Activated B cell treated with CpG ODN at 0.5 μM for 24 hours (primary cell): ENCODE measurements around the gene SUN1. TPM values are rescaled to one million over a fixed set of nuclear protein-coding genes. Genes with fewer than 3 reads are reported as not detected.
A peak's percentile ranks its signal among the peaks of the same experiment; 100 is the strongest.

ENCODE experiments used
- ATAC-seq: fragments of 200-7000 bp; cut with Tn5 transposase; one replicate; pipeline ENCODE4 v1.10.0; 2021; ENCODE audit warnings: low read depth, mild to moderate bottlenecking, moderate library complexity
- CTCF ChIA-PET: fragments of 350-600 bp; sonication (Branson Sonifier 250); formaldehyde crosslinking; loops from one replicate; lab custom pipeline; 2021; ENCODE audit warnings: antibody characterized with exemption; lab: Charles Lee
- POLR2A ChIA-PET: fragments of 350-600 bp; sonication (Branson Sonifier 250); formaldehyde crosslinking; loops from one replicate; lab custom pipeline; 2021; ENCODE audit warnings: antibody characterized with exemption; lab: Charles Lee
- DNase-seq: peaks from one replicate; pipeline ENCODE4 v3.0.0; 2022
- H3K27ac Mint-ChIP-seq: one replicate; pipeline ENCODE4 v1.8.0; 2020; ENCODE audit warnings: mixed read lengths
- H3K27me3 Mint-ChIP-seq: one replicate; pipeline ENCODE4 v1.8.0; 2021; ENCODE audit warnings: mixed read lengths
- H3K36me3 Mint-ChIP-seq: one replicate; pipeline ENCODE4 v1.8.0; 2021; ENCODE audit warnings: low read depth, mixed read lengths
- H3K4me1 Mint-ChIP-seq: one replicate; pipeline ENCODE4 v1.8.0; 2021; ENCODE audit warnings: mixed read lengths
- H3K4me3 Mint-ChIP-seq: one replicate; pipeline ENCODE4 v1.8.0; 2020; ENCODE audit warnings: mild to moderate bottlenecking, mixed read lengths
- H3K9me3 Mint-ChIP-seq: one replicate; pipeline ENCODE4 v1.8.0; 2020; ENCODE audit warnings: mixed read lengths
- CTCF ChIP-seq: fragments of 200-600 bp; IDR thresholded peaks from one replicate; pipeline ENCODE4 v1.8.0; 2022; ENCODE audit warnings: antibody characterized with exemption, mild to moderate bottlenecking
- intact Hi-C: fragments of 100-400 bp; cut with micrococcal nuclease; formaldehyde crosslinking; loops from one replicate; pipeline ENCODE4 v1.15.1; 2024
- total RNA-seq: library from RNA; stranded (reverse); gene quantifications from 2 replicates; pipeline ENCODE4 v1.2.3, GENCODE V29; 2022

The SUN1 gene
- total RNA-seq, 1 donor from 2014 or later, result 119 TPM

GRCh38 chr7:918118-918425 lies 85.8 kb downstream of the SUN1 start:
- no peaks in the 10 kb centered on the region for H3K9me3 Mint-ChIP-seq
- no peak for ATAC-seq
- no peak overlapping the region for H3K27ac Mint-ChIP-seq
- H3K4me1 Mint-ChIP-seq, result peaks cover 20% of the 10 kb centered on the region
- H3K27me3 Mint-ChIP-seq, result no peaks in the 10 kb centered on the region
- intact Hi-C loops, result no loop called here
- ChIA-PET CTCF (no interaction called here), POLR2A (no interaction called here)
- no peak for TF ChIP-seq CTCF
- H3K4me3 Mint-ChIP-seq, result no peak overlapping the region
- H3K36me3 Mint-ChIP-seq, result no peaks in the 10 kb centered on the region
- DNase-seq, result no peak

GRCh38 chr7:918441-919113 lies 86.3 kb downstream of the SUN1 start:
- DNase-seq (no peak), ATAC-seq (no peak)
- CTCF ChIA-PET, result no interaction called here
- H3K4me3 Mint-ChIP-seq, result no peak overlapping the region
- H3K4me1 Mint-ChIP-seq, result peaks cover 25% of the 10 kb centered on the region
- no peak overlapping the region for H3K27ac Mint-ChIP-seq
- no peaks in the 10 kb centered on the region for H3K9me3 Mint-ChIP-seq
- H3K36me3 Mint-ChIP-seq, result no peaks in the 10 kb centered on the region
- POLR2A ChIA-PET, result no interaction called here
- no peaks in the 10 kb centered on the region for H3K27me3 Mint-ChIP-seq
- no peak for TF ChIP-seq CTCF
- intact Hi-C loops, result no loop called here

DNA sequence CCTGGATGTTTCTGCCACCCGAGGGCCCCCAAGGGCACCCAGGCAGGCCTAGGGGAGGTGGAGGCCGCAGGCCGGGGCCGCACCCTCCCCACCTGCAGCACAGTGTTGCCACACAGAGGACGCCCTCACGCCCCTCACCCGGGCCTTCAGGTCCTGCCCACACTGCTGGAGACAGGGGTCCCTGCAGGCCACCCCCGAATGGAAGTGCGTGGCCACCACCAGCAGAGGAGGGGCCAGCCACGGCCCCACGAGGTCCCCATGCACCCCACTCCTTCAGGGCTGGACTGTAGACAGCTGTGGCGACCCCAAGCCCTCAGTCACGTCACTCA lies 86.8 kb downstream of the SUN1 start:
- H3K4me3 Mint-ChIP-seq, result no peak overlapping the region
- H3K4me1 Mint-ChIP-seq, result peaks cover 27% of the 10 kb centered on the region
- ChIA-PET POLR2A (interaction anchor here (0.7 kb wide), 1 partner anchor 22 kb away, joined by 3 read pairs; no protein-coding TSS in a partner anchor), CTCF (no interaction called here)
- H3K9me3 Mint-ChIP-seq, result no peaks in the 10 kb centered on the region
- H3K27ac Mint-ChIP-seq, result no peak overlapping the region
- H3K27me3 Mint-ChIP-seq, result no peaks in the 10 kb centered on the region
- ATAC-seq, result no peak
- H3K36me3 Mint-ChIP-seq, result no peaks in the 10 kb centered on the region
- DNase-seq, result no peak
- no peak for TF ChIP-seq CTCF
- intact Hi-C loops, result no loop called here

DNA sequence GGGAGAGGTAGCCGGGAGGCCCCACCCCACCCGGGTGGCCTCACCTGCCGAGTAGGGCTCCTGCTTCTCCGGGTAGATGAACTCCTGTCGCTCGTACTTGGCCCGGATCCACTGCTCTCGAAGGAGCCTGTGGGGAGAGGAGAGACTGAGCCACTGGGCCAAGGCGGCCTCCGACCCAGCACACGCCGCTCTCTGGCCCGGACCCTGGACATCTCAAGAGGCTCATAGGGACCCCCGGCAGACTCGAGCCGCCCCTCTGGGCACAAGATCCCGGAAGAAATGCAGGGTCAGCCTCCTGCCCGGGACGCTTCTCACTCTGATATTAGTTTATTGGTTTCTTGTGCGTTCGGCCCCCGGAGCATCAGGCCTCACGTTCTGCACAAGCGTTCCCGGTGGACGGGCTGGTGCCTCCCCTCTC lies 87.7 kb downstream of the SUN1 start:
- H3K36me3 Mint-ChIP-seq, result no peaks in the 10 kb centered on the region
- H3K27me3 Mint-ChIP-seq, result no peaks in the 10 kb centered on the region
- intact Hi-C loops, result loop anchor here (5.0 kb wide), 2 partner anchors 222 to 242 kb away; partner anchors contain the start of gene ZFAND2A
- peaks cover 33% of the 10 kb centered on the region for H3K4me1 Mint-ChIP-seq
- no peak overlapping the region for H3K27ac Mint-ChIP-seq
- DNase-seq (no peak), ATAC-seq (no peak)
- no peak overlapping the region for H3K4me3 Mint-ChIP-seq
- H3K9me3 Mint-ChIP-seq, result no peaks in the 10 kb centered on the region
- TF ChIP-seq CTCF, result no peak
- ChIA-PET CTCF (no interaction called here), POLR2A (no interaction called here)

DNA sequence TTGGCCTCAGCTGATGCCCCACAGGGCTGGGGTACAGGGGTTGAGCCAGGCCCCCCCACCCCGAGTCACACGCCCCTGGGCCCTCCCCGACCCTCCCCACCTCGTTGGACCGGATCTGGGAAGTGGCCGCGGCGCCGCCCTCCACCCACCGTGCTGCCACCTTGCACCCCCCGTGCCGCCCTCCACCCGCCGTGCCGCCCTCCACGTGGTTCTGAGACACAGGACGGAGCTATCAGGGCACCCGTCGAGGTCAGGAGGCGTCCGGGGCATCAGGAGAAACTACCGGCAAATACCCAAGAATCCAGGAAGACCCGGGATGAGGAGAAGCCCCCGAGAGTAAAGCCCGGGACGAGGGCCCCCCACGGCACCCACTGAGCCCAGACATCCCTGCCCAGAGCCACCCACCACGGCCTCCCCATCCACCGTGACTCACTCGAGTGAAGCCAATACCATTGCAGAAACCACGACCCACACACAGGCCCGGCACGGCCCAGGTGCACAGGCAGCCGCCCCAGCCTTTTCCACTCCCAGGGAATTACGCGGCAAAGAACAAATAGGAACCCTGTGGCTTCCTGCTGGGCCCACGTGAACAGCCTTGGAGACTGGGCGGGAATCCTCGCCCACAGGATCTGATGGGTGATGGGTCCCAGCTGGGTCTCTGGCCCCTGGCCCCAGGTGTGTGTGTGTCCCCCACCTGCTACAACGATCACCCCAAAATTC lies 88.2 kb downstream of the SUN1 start:
- ChIA-PET CTCF (no interaction called here), POLR2A (no interaction called here)
- TF ChIP-seq CTCF, result no peak

More for the DNA sequence above, 88.2 kb downstream of the SUN1 start:
- ATAC-seq (no peak), DNase-seq (no peak)
- no peaks in the 10 kb centered on the region for H3K36me3 Mint-ChIP-seq
- H3K4me1 Mint-ChIP-seq, result peaks cover 35% of the 10 kb centered on the region
- H3K4me3 Mint-ChIP-seq, result no peak overlapping the region
- intact Hi-C loops, result loop anchor here (5.0 kb wide), 2 partner anchors 222 to 242 kb away; partner anchors contain the start of gene ZFAND2A
- H3K27me3 Mint-ChIP-seq, result no peaks in the 10 kb centered on the region
- H3K27ac Mint-ChIP-seq, result peak overlapping the region; percentile 30
- H3K9me3 Mint-ChIP-seq, result no peaks in the 10 kb centered on the region
